Activated CD8-positive, alpha-beta memory T cell treated with anti-CD3 and anti-CD28 coated beads, Interleukin-2, amount 50 U/mL, for 1 hour (primary cell): Measurements from ENCODE around the gene DNMBP.
"Not testable (repeated sequence)": the region's sequence is repeated elsewhere in the genome, so short reads cannot be mapped to it uniquely, and the experiment has no call there.

ENCODE experiments used
- DNase-seq: peaks from one replicate; pipeline ENCODE4 v3.0.0-alpha.2; 2020; ENCODE audit errors: extremely low read depth

The DNMBP gene

DNA sequence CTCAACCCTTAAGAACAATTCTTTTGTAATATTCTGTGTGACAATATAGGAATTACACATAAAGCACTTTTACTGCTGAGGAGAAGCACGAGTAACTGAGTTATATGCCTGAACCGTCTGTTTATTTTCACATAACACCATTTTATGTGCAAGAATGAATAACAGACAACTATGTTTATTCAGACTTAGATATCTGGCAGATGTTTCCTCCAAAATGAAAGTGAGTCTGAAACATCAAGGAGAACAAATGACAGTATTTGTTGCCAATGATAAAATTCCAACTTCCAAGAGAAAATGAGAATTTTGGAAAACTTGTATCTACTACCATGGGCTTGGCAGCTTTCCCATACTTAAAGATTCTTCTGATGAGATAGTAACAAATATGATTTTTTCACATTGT is 51.4 kb downstream of the DNMBP start:
- no peak for DNase-seq

- not testable (repeated sequence) for DNase-seq
Observed at GRCh38 chr10:99953510-99953909, 56.2 kb downstream of the DNMBP start.

DNA sequence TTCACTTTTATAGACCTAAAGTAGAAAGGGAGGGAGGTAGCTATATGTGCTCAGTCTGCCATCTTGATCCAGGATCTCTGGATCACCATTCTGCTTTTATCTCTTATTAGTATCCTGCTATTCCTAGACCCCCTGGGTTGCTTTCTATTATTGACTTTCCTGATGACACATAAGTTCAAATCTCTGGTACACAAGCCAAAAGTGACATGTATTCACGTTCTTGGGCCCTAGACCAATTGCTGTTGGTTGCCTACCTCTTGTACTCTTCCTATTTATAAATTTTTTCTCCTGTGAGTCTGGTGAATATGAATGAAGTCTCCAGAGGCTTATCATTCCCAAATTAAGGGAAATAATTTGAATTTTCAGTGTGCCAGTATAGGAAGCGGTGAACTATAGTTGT is 56.9 kb downstream of the DNMBP start:
- no peak for DNase-seq

DNA sequence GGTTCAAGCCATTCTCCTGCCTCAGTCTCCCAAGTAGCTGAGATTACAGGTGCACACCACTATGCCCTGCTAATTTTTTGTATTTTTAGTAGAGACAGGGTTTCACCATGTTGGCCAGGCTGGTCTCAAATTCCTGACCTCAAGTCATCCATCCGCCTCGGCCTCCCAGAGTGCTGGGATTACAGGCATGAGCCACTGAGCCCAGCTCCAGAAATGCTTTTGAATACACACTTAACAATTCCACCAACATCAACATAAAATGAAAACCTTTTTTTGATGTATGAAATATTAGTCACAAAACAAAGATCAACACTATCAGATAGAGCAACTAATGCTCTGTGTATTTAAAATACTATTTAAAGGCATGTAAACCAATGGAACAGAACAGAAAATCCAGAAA is 63.7 kb downstream of the DNMBP start:
- DNase-seq, result not testable (repeated sequence)

DNA sequence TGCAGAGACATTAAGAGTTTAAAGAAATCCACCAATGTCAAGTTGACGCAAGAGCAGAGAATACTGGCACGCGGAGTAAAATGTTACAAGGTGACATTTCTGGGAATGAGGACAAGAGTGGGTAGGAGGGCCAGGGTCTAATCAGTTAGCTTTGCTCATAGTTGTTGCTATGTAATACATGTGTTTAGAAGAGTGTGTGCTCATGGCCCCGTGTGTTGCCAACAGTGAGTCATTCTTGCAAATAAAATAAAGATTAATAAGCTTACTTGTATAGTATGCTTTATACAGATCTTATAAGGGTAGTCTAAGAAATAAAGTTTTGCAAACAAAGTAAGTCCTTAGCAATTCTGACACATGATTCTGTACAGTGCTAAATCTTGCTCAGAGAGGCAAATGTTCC is 64.5 kb downstream of the DNMBP start:
- DNase-seq, result no peak

- no peak for DNase-seq
Observed at GRCh38 chr10:99944860-99945259, 64.9 kb downstream of the DNMBP start.

DNA sequence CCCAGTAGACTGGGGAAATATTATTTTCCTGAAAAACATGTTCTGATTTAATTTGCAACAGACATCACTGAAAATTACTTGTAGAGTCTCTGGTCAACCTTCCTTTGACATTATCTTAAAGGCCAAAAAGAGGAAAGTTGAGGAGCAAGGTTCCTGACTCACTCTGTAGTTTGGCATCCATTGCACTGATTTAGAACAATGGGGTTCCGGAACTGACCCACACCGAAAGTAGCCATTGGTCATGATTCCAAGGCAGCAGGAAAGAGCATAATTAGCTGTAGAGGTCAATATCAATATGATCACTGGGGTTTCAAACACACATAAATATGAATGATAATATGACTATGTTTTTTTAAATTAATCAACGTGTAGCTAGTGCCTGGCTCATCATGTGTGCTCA is 65.8 kb downstream of the DNMBP start:
- DNase-seq, result no peak

DNA sequence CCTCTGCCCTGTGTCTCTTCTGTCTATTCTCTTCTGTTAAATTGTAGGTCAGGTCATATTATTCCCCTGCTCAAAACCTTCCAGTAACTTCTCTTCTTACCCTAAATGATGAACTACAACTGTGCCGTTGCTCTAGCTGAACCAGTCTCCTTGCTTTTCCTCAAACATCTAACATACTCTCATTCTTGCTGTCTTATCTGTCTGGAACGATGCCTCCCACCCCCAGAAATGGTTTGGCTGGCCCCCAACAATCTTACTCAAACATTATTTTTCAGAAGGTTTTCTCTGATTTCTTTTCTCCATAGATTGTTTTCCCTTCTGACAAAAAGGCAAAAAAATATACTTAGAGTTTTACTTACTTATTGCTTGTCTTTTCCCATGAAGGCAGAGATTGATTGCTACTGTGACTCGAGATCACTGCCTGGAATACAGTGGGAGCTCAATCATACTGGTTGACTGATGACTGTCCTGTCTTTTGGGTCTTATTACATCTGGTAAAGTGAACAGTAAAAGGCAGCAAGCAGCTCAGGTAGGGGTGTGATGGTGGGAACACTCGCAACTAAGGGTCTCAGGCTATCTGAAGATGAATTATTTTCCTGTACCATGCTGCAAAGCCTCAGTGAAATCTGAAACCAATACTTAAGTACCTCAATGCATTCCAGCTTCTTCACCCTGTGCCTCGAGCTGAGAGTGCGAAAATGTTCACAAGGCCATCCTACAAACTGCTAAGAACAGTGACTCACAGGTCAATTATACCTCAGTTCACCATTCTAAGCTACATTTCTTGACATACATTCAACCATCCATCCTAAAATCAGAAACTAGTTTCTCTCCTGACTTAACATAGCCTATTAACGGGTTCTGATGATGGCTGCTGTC is 67.6 kb downstream of the DNMBP start:
- no peak for DNase-seq

DNA sequence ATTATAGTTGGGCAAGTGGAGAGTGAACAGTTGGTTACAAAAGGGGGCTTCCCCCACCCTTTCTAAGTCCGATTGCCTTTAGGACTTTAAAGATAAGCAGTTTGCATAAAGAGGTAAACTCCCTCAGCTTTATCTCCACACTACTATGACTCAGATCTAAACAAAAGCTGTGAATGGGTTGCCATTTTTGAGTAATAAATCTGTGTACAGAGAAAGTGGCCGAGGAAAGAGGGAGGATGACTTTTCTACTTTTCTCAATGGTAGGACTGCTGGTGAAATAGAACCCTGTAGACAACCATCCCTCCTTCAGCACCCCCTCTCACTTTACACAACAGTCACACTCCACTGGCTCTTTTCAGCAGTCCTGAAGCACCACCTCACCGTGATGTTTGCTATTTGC is 71.2 kb downstream of the DNMBP start:
- DNase-seq, result no peak

- no peak for DNase-seq
Observed at GRCh38 chr10:99937630-99938029, 72.1 kb downstream of the DNMBP start.

GRCh38 chr10:99932203-99932957 is 77.4 kb downstream of the DNMBP start:
- DNase-seq, result not testable (repeated sequence)

DNA sequence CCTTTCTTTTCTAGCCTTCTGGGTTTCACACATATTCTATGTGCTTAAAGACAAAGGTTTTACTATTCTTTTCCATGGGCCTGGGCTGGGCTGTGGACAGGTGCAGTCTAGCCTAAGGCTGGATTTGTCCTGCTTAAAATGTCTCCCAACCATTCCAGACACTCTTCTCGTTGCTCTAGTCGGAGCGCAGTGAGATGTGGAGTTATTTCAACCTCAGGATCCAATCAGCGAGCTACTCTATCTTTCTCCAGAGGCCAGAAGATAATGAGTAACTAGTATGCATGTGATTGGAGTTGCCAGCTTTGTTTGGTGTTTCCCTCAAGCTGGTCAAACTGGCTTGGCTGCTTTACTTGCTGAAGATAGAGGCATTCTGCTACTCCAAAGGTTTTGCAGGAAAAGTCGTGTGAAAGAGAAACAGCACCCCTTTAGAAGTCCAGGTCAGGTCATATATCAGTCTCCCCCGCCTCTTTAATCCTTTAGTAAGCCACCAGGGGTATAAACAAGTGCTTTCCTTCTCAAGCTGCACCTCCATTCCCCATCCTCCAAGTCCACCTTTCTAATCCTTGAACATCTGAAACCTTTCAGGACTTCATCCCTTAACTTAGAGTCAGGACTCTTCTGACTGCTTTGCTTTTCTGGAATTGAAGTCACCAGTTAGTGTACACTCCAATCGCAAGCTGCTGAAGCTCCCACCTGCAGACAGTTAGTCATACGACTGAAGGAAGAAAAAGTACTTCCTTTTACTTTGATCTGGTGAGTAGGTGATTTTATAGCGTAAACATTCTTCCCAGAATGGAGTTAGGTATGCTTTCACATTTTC is 78.8 kb downstream of the DNMBP start:
- no peak for DNase-seq

DNA sequence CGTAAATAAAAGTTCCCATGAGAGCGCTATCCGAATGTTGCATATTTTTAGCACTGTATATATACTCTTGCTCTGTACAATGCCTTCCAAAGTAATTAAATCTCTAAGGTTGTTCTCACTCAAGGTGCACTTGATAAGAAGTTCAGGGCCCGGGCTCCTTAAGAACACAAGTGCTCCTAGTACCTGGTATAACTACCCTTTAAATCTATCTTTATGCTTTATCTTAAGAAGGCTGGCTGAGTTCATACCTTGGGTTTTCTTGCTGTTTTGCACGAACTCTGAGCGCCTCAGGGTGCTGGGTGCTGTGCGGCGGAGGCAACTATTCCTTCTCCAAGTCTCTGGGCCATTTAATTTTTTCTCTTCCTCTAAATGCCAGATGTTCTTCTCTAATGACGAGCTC is 80.4 kb downstream of the DNMBP start:
- DNase-seq, result no peak

GRCh38 chr10:99927721-99928280 is 81.9 kb downstream of the DNMBP start:
- DNase-seq, result no peak

- DNase-seq, result no peak
Observed at GRCh38 chr10:99926925-99927720, 82.6 kb downstream of the DNMBP start.

DNA sequence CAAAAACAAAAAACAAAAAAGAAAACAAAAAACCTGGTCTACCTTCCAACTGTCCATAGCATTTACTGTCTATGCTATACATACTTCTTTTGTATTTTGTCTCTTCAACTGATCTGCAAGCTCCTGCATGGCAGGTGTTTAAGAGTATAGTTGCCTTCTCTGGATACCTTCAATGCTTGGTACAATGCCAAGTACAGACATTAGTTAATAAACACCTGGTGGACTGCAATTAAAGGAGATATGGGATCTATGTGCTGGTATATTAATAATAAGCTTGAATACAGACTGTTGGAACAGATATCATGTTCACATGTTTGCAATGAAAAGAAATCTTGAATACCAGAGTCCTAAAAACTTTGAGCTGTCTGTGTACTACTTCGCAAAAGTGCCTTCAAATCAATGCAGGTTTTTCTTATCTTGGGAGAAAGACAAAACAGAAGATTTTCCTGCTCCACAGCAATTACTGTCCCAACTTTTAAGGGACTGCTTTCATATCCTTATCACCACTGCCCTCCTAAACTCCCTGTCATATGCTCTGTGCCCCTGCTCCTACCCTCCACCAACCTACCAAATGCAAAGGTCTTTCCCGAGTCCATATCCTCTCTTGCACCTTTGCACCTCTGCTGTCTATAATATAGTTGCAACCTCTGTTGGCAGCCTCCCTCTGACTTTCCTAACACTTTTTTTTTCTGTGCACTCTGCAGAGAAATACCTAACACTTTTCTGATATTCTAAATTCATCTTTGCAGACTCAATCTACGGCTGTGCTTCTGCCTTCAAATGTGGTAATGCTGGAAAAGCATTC is 85.1 kb downstream of the DNMBP start:
- no peak for DNase-seq

DNA sequence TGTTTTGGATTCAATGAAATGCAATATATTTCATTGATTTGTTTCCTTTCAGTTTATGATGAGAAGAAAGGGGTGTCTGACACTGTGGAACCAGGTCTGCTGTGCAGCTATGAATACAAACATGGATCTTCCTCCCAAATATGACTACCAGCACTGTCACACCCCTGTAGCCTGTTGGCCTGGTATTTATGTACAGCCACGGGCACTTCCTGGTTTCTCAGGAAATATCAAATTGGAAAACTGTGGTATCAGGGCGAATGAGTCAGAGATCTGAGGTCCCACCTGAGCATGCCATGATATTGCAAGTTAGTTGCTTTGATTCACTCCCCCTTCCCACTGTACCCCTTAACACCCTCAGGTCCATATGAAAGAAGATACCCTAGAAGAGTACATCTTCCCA is 87.8 kb downstream of the DNMBP start:
- no peak for DNase-seq

DNA sequence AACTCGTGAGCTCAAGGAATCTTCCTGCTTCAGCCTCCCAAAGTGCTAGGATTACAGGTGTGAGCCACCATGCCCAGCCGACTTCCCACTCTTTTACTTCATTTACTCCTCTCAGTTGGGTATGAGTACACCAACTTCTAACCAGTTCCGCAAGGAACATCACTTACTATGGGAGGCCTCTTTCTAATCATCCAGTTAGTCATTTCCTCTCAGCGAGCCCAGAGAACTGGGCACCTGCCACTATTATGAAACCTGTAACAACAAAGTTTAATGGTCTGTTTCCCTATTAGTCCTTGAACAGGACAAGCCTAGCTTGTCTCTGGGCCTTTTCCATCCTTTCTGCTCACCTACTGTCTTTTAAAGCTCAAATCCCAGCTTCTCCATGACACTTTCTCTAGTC is 88.8 kb downstream of the DNMBP start:
- DNase-seq, result no peak

- DNase-seq, result no peak
Observed at GRCh38 chr10:99920486-99920885, 89.3 kb downstream of the DNMBP start.
